GM18505 (cell line): ENCODE measurements around the gene PRSS37.

Experiments
- ATAC-seq: cut with Tn5 transposase; IDR thresholded peaks from one replicate; pipeline ENCODE4 v1.9.1; 2021; ENCODE audit not compliant: unreplicated experiment
- POLR2A ChIP-seq: IDR thresholded peaks from 4 replicates; pipeline ENCODE4 v1.6.1; 2011; ENCODE audit warnings: borderline replicate concordance; ENCODE audit not compliant: insufficient read depth, insufficient read length; ENCODE audit errors: extremely low read depth

The PRSS37 gene

GRCh38 chr7:141841385-141841784, at the start of gene PRSS37:
TSS of gene PRSS37 (minus strand) at chr7:141841485. CDS start at chr7:141841049, 436 bp downstream.
- no peak for TF ChIP-seq POLR2A
- no peak for ATAC-seq

- TF ChIP-seq POLR2A = no peak
- ATAC-seq = no peak
These were observed 48.0 kb upstream of the PRSS37 start for GRCh38 chr7:141889321-141889720.

- TF ChIP-seq POLR2A = no peak
- ATAC-seq = peak; percentile 92
These were observed 43.4 kb upstream of the PRSS37 start for GRCh38 chr7:141884539-141885225.

GRCh38 chr7:141880960-141881359, 39.7 kb upstream of the PRSS37 start:
- ATAC-seq = no peak

GRCh38 chr7:141877365-141877764, 36.1 kb upstream of the PRSS37 start:
- no peak for ATAC-seq
- TF ChIP-seq POLR2A = no peak

More at GRCh38 chr7:141880960-141881359, 39.7 kb upstream of the PRSS37 start:
- no peak for TF ChIP-seq POLR2A

GRCh38 chr7:141876371-141876770, 35.1 kb upstream of the PRSS37 start:
- ATAC-seq = no peak
- TF ChIP-seq POLR2A = no peak

GRCh38 chr7:141875453-141875852, 34.2 kb upstream of the PRSS37 start:
- no peak for TF ChIP-seq POLR2A

GRCh38 chr7:141874787-141875186, 33.5 kb upstream of the PRSS37 start:
- no peak for ATAC-seq
- no peak for TF ChIP-seq POLR2A

More at GRCh38 chr7:141875453-141875852, 34.2 kb upstream of the PRSS37 start:
- ATAC-seq = no peak

GRCh38 chr7:141872931-141873330, 31.6 kb upstream of the PRSS37 start:
- no peak for ATAC-seq
- TF ChIP-seq POLR2A = no peak

GRCh38 chr7:141866974-141867373, 25.7 kb upstream of the PRSS37 start:
- no peak for ATAC-seq

GRCh38 chr7:141864765-141865447, 23.6 kb upstream of the PRSS37 start:
- TF ChIP-seq POLR2A = no peak
- no peak for ATAC-seq

More at GRCh38 chr7:141866974-141867373, 25.7 kb upstream of the PRSS37 start:
- no peak for TF ChIP-seq POLR2A

GRCh38 chr7:141860207-141860606, 18.9 kb upstream of the PRSS37 start:
- no peak for TF ChIP-seq POLR2A
- no peak for ATAC-seq

GRCh38 chr7:141847996-141848395, 6.7 kb upstream of the PRSS37 start:
- TF ChIP-seq POLR2A = no peak
- ATAC-seq = no peak

GRCh38 chr7:141844256-141844655, 3.0 kb upstream of the PRSS37 start:
- ATAC-seq = no peak
- no peak for TF ChIP-seq POLR2A
